GM19455 (cell line): Measurements from ENCODE around the gene ELP4.

Experiments used
- ATAC-seq: cut with Tn5 transposase; IDR thresholded peaks from one replicate; pipeline ENCODE4 v1.9.1; 2021; ENCODE audit not compliant: unreplicated experiment

ELP4 gene

GRCh38 chr11:31808721-31809540, 299.4 kb downstream of the ELP4 start:
- ATAC-seq, result no peak

- ATAC-seq, result no peak
Observed at GRCh38 chr11:31809541-31809856, 299.9 kb downstream of the ELP4 start.

- ATAC-seq, result no peak
Observed at GRCh38 chr11:31809857-31810778, 300.6 kb downstream of the ELP4 start.

GRCh38 chr11:31810779-31811647, 301.4 kb downstream of the ELP4 start, which contains the start of gene PAX6:
Gene PAX6, minus strand, starts transcription at chr11:31811322. Its CDS starts 4,911 bp downstream, at chr11:31806411.
- no peak for ATAC-seq

GRCh38 chr11:31812383-31813381, 303.1 kb downstream of the ELP4 start:
- ATAC-seq, result no peak

- no peak for ATAC-seq
Observed at GRCh38 chr11:31813391-31814175, 304.0 kb downstream of the ELP4 start.

- ATAC-seq, result no peak
Observed at GRCh38 chr11:31814176-31814868, 304.8 kb downstream of the ELP4 start.

GRCh38 chr11:31815711-31816467, 306.3 kb downstream of the ELP4 start:
- ATAC-seq, result no peak

GRCh38 chr11:31816468-31817053, 307.0 kb downstream of the ELP4 start:
- no peak for ATAC-seq

- no peak for ATAC-seq
Observed at GRCh38 chr11:31817054-31817620, 307.6 kb downstream of the ELP4 start.

- ATAC-seq, result no peak
Observed at GRCh38 chr11:31817621-31818424, 308.3 kb downstream of the ELP4 start.

GRCh38 chr11:31818425-31818755, 308.8 kb downstream of the ELP4 start:
- ATAC-seq, result no peak

- no peak for ATAC-seq
Observed at GRCh38 chr11:31818874-31819331, 309.3 kb downstream of the ELP4 start.

GRCh38 chr11:31819621-31820437, 310.3 kb downstream of the ELP4 start:
- no peak for ATAC-seq

GRCh38 chr11:31820438-31820818, 310.9 kb downstream of the ELP4 start:
- no peak for ATAC-seq
